ENCODE data around the gene U2AF2. TPM values are rescaled to one million over a fixed set of nuclear protein-coding genes. Genes with fewer than 3 reads are reported as not detected.

The U2AF2 gene
- total RNA-seq, 1 experiment from 2014 or later: 411 TPM

GRCh38 chr19:55671054-55671378 is 16.2 kb downstream of the U2AF2 start:
- H3K27ac ChIP-seq (ENCODE audit: low read depth, low read length, poor library complexity, severe bottlenecking): peak overlapping the region; percentile 78
- H3K4me3 ChIP-seq (ENCODE audit: low read depth, low read length, poor library complexity, severe bottlenecking): no peak overlapping the region
- intact Hi-C loops (cut with micrococcal nuclease; ENCODE audit: unreplicated experiment): loop anchor here (2.0 to 10.0 kb wide), 2 partner anchors 14 to 644 kb away; partner anchors contain the start of gene ZSCAN5A
- peaks cover 49% of the 10 kb centered on the region for H3K4me1 ChIP-seq (ENCODE audit: insufficient read depth, low read length, poor library complexity, severe bottlenecking)
- TF ChIP-seq CTCF (conservative IDR thresholded peaks at IDR 0.05; ENCODE audit: low read depth, low read length): no peak
- TF ChIP-seq EZH2 (IDR thresholded peaks at IDR 0.05; ENCODE audit: borderline replicate concordance, low read depth, low read length, poor library complexity, severe bottlenecking): no peak
- H3K9me3 ChIP-seq (ENCODE audit: low read depth, low read length, poor library complexity, severe bottlenecking): no peaks in the 10 kb centered on the region
- ChIA-PET CTCF (interaction anchor here (1.0 to 2.3 kb wide), 4 partner anchors 14 to 38 kb away, joined by 3 to 7 read pairs (median 6); partner anchors contain the start of gene U2AF2), POLR2A (ENCODE audit: low non-redundant PET) (no interaction called here)
- H3K27me3 ChIP-seq (replicated peaks; ENCODE audit: insufficient read depth, low read depth, low read length, poor library complexity): no peaks in the 10 kb centered on the region
- no TSS peak for BruUV-seq (replicated peaks)
- no peak for DNase-seq (ENCODE audit: low spot score)
- peaks cover 52% of the 10 kb centered on the region for H3K36me3 ChIP-seq (ENCODE audit: insufficient read depth, low read length, poor library complexity, severe bottlenecking)

DNA sequence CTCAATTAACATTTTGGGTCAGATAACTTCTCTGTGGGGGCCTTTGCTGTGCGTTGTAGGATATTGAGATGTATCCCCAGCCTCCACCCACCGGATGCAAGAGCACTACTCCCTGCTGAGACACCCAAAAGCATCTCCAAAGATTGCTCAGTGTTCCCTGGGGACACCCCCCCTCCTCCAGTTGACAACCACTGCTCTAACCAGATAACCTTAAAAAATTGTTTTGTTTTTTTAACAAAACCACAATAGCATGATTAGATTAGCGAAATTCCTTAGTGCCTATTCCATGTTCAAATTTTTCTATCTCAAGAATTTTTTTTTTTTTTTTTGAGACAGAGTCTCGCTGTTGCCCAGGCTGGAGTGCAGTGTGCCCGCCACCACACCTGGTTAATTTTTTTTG is 17.6 kb downstream of the U2AF2 start:
- no TSS peak for BruUV-seq (replicated peaks)
- Histone ChIP-seq H3K4me3 (ENCODE audit: low read depth, low read length, poor library complexity, severe bottlenecking) (peak overlapping the region; percentile 26), H3K27me3 (replicated peaks; ENCODE audit: insufficient read depth, low read depth, low read length, poor library complexity) (no peaks in the 10 kb centered on the region), H3K9me3 (ENCODE audit: low read depth, low read length, poor library complexity, severe bottlenecking) (no peaks in the 10 kb centered on the region), H3K27ac (ENCODE audit: low read depth, low read length, poor library complexity, severe bottlenecking) (peak overlapping the region; percentile 78), H3K4me1 (ENCODE audit: insufficient read depth, low read length, poor library complexity, severe bottlenecking) (peaks cover 60% of the 10 kb centered on the region), H3K36me3 (ENCODE audit: insufficient read depth, low read length, poor library complexity, severe bottlenecking) (peaks cover 38% of the 10 kb centered on the region)
- TF ChIP-seq EZH2 (IDR thresholded peaks at IDR 0.05; ENCODE audit: borderline replicate concordance, low read depth, low read length, poor library complexity, severe bottlenecking) (no peak), CTCF (conservative IDR thresholded peaks at IDR 0.05; ENCODE audit: low read depth, low read length) (no peak)
- CTCF ChIA-PET: interaction anchor here (1.3 to 2.3 kb wide), 2 partner anchors 16 to 40 kb away, joined by 6 to 7 read pairs; no protein-coding TSS in a partner anchor
- intact Hi-C loops (cut with micrococcal nuclease; ENCODE audit: unreplicated experiment): loop anchor here (10.0 kb wide), 1 partner anchor 642 kb away; the partner anchor contains the start of gene ZSCAN5A
- DNase-seq (ENCODE audit: low spot score): peak; percentile 83
- POLR2A ChIA-PET (ENCODE audit: low non-redundant PET): interaction anchor here (0.5 kb wide), 1 partner anchor 1193 kb away, joined by 3 read pairs; no protein-coding TSS in a partner anchor

DNA sequence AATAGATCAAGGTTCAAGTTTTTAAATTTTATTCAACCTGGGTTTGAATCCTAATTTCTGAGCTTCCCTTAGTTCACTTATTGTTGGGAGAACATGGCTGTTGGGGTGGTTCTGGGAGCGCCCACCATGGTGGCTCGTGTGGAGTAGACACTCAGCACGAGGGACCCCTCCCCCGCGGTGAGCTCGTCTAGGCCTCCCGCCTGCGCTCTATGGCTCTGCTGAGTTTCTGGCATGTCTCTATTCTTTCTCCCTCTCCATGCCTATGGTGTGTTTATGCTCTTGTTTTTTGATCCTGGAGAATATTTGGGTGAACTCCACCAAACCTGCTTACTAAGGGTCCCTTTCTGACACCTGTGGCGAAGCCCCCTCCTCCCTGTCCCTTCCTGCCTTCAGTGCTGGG is 18.6 kb downstream of the U2AF2 start:
- H3K4me3 ChIP-seq (ENCODE audit: low read depth, low read length, poor library complexity, severe bottlenecking): no peak overlapping the region
- H3K27me3 ChIP-seq (replicated peaks; ENCODE audit: insufficient read depth, low read depth, low read length, poor library complexity): no peaks in the 10 kb centered on the region
- BruUV-seq (replicated peaks): no TSS peak
- H3K27ac ChIP-seq (ENCODE audit: low read depth, low read length, poor library complexity, severe bottlenecking): peak overlapping the region; percentile 78
- peaks cover 36% of the 10 kb centered on the region for H3K36me3 ChIP-seq (ENCODE audit: insufficient read depth, low read length, poor library complexity, severe bottlenecking)
- TF ChIP-seq EZH2 (IDR thresholded peaks at IDR 0.05; ENCODE audit: borderline replicate concordance, low read depth, low read length, poor library complexity, severe bottlenecking) (no peak), CTCF (conservative IDR thresholded peaks at IDR 0.05; ENCODE audit: low read depth, low read length) (no peak)
- intact Hi-C loops (cut with micrococcal nuclease; ENCODE audit: unreplicated experiment): loop anchor here (10.0 kb wide), 1 partner anchor 641 kb away; the partner anchor contains the start of gene ZSCAN5A
- H3K4me1 ChIP-seq (ENCODE audit: insufficient read depth, low read length, poor library complexity, severe bottlenecking): peaks cover 60% of the 10 kb centered on the region
- no peaks in the 10 kb centered on the region for H3K9me3 ChIP-seq (ENCODE audit: low read depth, low read length, poor library complexity, severe bottlenecking)
- DNase-seq (ENCODE audit: low spot score): peak; percentile 66
- ChIA-PET CTCF (no interaction called here), POLR2A (ENCODE audit: low non-redundant PET) (interaction anchor here (0.6 kb wide), 1 partner anchor 36 kb away, joined by 3 read pairs; no protein-coding TSS in a partner anchor)
